Fibroblast of the aortic adventitia (primary cell): Measurements from ENCODE around the gene CENPX. TPM values are rescaled to one million over a fixed set of nuclear protein-coding genes. Genes with fewer than 3 reads are reported as not detected.
A peak's percentile ranks its signal among the peaks of the same experiment; 100 is the strongest.

Source experiments
- DNase-seq: peaks from one replicate; pipeline ENCODE4 v3.0.0-alpha.2; 2010; ENCODE audit warnings: low read depth
- H3K4me3 ChIP-seq: 2 replicates; pipeline ENCODE4 v1.5.1; 2011; ENCODE audit warnings: low read depth, mild to moderate bottlenecking, control low read depth, low read length, moderate library complexity
- CTCF ChIP-seq: IDR thresholded peaks from 2 replicates; pipeline ENCODE4 v1.5.1; 2011; ENCODE audit warnings: mild to moderate bottlenecking, low read length, control low read depth, inconsistent platforms; ENCODE audit not compliant: insufficient read depth
- total RNA-seq: library from RNA; depleted of rRNA; stranded (reverse); fragments of >200 nt; gene quantifications from 2 replicates; pipeline ENCODE4 v1.2.3, GENCODE V29; 2012; ENCODE audit warnings: low replicate concordance

CENPX gene
- total RNA-seq, 1 donor: 41.8 TPM

GRCh38 chr17:82055023-82055964, 32.6 kb upstream of the CENPX start:
- no peak for DNase-seq
- TF ChIP-seq CTCF: no peak
- H3K4me3 ChIP-seq: no peak overlapping the region

- no peak for DNase-seq
Measured at GRCh38 chr17:82054351-82055022, 31.8 kb upstream of the CENPX start.

GRCh38 chr17:82053556-82054263, 31.0 kb upstream of the CENPX start:
- DNase-seq: no peak
- H3K4me3 ChIP-seq: peak overlapping the region; percentile 80
- no peak for TF ChIP-seq CTCF

More at GRCh38 chr17:82054351-82055022, 31.8 kb upstream of the CENPX start:
- no peak overlapping the region for H3K4me3 ChIP-seq
- TF ChIP-seq CTCF: no peak

GRCh38 chr17:82053130-82053529, 30.5 kb upstream of the CENPX start:
- TF ChIP-seq CTCF: no peak
- DNase-seq: no peak
- H3K4me3 ChIP-seq: peak overlapping the region; percentile 80

GRCh38 chr17:82052638-82053059, 30.0 kb upstream of the CENPX start:
- DNase-seq: no peak
- no peak for TF ChIP-seq CTCF
- H3K4me3 ChIP-seq: peak overlapping the region; percentile 80

GRCh38 chr17:82051776-82052637, 29.3 kb upstream of the CENPX start, which contains the start of the genes GPS1 and RFNG:
Gene GPS1, plus strand, starts transcription at chr17:82051898. Its CDS starts 34 bp downstream, at chr17:82051932.
Gene RFNG, minus strand, starts transcription at chr17:82051811. Its CDS starts 45 bp downstream, at chr17:82051766.
- peak within 1 kb of the TSS; percentile 80 for H3K4me3 ChIP-seq
- DNase-seq: peak; percentile 34
- TF ChIP-seq CTCF: no peak
